ENCODE results near the gene BCL7B.

Gene BCL7B

DNA sequence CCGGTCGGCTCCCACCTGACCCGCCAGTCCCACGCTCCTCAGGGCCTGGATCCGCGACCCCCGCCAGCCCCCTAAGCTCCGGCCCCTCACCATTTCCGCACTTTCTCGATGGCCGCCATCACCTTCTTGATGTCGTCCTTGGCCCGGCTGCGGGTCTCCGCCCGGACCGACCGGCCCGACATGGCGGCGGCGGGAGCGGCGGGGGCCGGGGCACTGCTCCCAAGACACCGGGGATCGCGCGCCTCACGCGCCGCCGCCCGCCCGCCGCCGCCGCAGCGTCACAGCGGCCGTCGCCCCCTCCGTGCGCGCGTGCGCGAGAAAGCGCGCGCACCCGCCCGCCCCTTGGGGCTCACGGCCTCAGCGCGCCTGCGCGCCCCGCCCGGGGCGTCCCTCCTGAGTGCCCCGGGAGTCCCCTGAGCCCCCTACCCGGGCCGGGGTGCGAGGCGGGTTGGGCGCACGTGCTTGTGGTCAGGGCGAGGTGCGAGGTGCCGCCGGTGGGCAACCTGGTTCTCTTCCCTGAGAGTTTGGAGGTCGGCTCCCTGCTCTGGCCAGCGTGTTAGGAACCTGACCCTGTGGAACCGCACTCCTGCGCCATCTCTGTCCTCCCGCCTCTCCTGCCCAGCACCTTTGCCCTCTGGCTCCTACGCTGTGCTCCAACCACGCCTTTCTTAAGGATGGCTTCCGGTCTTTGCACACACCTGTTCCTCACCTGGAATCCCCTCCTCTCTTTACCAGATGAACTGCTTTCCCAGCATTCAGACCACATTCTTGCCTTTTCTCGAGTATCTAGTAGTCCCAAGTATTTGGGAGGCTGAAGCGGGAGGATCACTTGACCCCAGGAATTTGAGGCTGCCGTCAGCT lies at the start of gene BCL7B:
Gene BCL7B, minus strand, starts transcription at position 294 of the 861 bp plus-strand sequence. Its CDS starts 112 bp downstream, at position 182.
- peak within 1 kb of the TSS; percentile 96 for H3K4me3 ChIP-seq (ENCODE audit: low read depth, low read length)
- TF ChIP-seq, protein P1, sequence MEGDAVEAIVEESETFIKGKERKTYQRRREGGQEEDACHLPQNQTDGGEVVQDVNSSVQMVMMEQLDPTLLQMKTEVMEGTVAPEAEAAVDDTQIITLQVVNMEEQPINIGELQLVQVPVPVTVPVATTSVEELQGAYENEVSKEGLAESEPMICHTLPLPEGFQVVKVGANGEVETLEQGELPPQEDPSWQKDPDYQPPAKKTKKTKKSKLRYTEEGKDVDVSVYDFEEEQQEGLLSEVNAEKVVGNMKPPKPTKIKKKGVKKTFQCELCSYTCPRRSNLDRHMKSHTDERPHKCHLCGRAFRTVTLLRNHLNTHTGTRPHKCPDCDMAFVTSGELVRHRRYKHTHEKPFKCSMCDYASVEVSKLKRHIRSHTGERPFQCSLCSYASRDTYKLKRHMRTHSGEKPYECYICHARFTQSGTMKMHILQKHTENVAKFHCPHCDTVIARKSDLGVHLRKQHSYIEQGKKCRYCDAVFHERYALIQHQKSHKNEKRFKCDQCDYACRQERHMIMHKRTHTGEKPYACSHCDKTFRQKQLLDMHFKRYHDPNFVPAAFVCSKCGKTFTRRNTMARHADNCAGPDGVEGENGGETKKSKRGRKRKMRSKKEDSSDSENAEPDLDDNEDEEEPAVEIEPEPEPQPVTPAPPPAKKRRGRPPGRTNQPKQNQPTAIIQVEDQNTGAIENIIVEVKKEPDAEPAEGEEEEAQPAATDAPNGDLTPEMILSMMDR (IDR thresholded peaks at IDR 0.05; ENCODE audit: low read depth, low read length) = no peak
- TF ChIP-seq MYC (IDR thresholded peaks at IDR 0.05; ENCODE audit: low read depth, low read length) (peak; percentile 88), POLR2A (IDR thresholded peaks at IDR 0.05; ENCODE audit: extremely low read depth, insufficient read length) (peak; percentile 81)
- TF ChIP-seq, protein P2, sequence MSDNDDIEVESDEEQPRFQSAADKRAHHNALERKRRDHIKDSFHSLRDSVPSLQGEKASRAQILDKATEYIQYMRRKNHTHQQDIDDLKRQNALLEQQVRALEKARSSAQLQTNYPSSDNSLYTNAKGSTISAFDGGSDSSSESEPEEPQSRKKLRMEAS (IDR thresholded peaks at IDR 0.05; ENCODE audit: low read depth, low read length) = peak; percentile 97
- peak; percentile 84 for DNase-seq (ENCODE audit: low read depth)

DNA sequence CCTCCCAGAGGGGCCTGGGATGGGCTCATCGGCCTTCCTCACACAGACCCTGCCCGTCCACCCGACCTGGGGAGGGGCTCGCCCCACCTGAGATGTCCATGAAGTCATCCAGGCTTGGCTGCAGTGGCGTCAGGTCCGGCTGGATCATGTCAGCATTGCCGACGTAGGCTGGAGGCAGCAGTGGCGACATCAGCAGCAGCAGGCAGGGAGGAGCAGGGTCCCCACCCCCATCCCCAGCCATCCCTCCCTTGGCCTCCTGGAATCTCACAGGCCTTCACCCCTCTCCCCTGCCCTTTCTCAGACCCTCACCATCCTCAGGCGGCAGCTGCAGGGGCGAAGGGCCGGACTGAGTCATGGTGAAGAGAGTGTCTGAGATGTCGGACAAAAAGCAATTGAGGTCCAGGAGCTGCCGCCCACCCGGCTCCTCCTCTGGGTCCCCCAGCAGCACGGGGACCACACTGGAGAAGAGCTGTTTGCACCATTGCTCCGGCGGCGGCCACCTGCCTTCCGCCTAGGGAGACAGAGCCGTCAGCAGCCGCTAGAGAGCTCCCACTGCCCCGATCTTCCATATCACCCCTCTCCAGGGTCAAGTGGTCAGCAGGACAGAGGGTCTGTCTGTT lies 48.2 kb upstream of the BCL7B start:
- H3K4me3 ChIP-seq (ENCODE audit: low read depth, low read length) = no peak overlapping the region
- DNase-seq (ENCODE audit: low read depth) = no peak
- TF ChIP-seq, protein P1 (IDR thresholded peaks at IDR 0.05; ENCODE audit: low read depth, low read length) = no peak
- TF ChIP-seq POLR2A (IDR thresholded peaks at IDR 0.05; ENCODE audit: extremely low read depth, insufficient read length) = no peak
- no peak for TF ChIP-seq MYC (IDR thresholded peaks at IDR 0.05; ENCODE audit: low read depth, low read length)
- TF ChIP-seq, protein P2 (IDR thresholded peaks at IDR 0.05; ENCODE audit: low read depth, low read length) = no peak

GRCh38 chr7:73602721-73603651 lies 45.5 kb upstream of the BCL7B start:
- no peak for TF ChIP-seq MYC (IDR thresholded peaks at IDR 0.05; ENCODE audit: low read depth, low read length)
- TF ChIP-seq, protein P2 (IDR thresholded peaks at IDR 0.05; ENCODE audit: low read depth, low read length) = no peak
- no peak for TF ChIP-seq POLR2A (IDR thresholded peaks at IDR 0.05; ENCODE audit: extremely low read depth, insufficient read length)
- TF ChIP-seq, protein P1 (IDR thresholded peaks at IDR 0.05; ENCODE audit: low read depth, low read length) = no peak
- no peak overlapping the region for H3K4me3 ChIP-seq (ENCODE audit: low read depth, low read length)
- no peak for DNase-seq (ENCODE audit: low read depth)

GRCh38 chr7:73599916-73600315 lies 42.4 kb upstream of the BCL7B start:
- TF ChIP-seq, protein P2 (IDR thresholded peaks at IDR 0.05; ENCODE audit: low read depth, low read length) = no peak
- TF ChIP-seq MYC (IDR thresholded peaks at IDR 0.05; ENCODE audit: low read depth, low read length) = no peak
- TF ChIP-seq, protein P1 (IDR thresholded peaks at IDR 0.05; ENCODE audit: low read depth, low read length) = no peak
- no peak for TF ChIP-seq POLR2A (IDR thresholded peaks at IDR 0.05; ENCODE audit: extremely low read depth, insufficient read length)
- H3K4me3 ChIP-seq (ENCODE audit: low read depth, low read length) = no peak overlapping the region
- DNase-seq (ENCODE audit: low read depth) = no peak

- no peak overlapping the region for H3K4me3 ChIP-seq (ENCODE audit: low read depth, low read length)
- DNase-seq (ENCODE audit: low read depth) = no peak
- no peak for TF ChIP-seq MYC (IDR thresholded peaks at IDR 0.05; ENCODE audit: low read depth, low read length)
- no peak for TF ChIP-seq POLR2A (IDR thresholded peaks at IDR 0.05; ENCODE audit: extremely low read depth, insufficient read length)
- TF ChIP-seq, protein P2 (IDR thresholded peaks at IDR 0.05; ENCODE audit: low read depth, low read length) = no peak
- TF ChIP-seq, protein P1 (IDR thresholded peaks at IDR 0.05; ENCODE audit: low read depth, low read length) = no peak
Observed at GRCh38 chr7:73599151-73599882, 41.8 kb upstream of the BCL7B start.
